ENCODE measurements around the gene GNE. TPM values are rescaled to one million over a fixed set of nuclear protein-coding genes. Genes with fewer than 3 reads are reported as not detected.

The GNE gene
- total and polyA plus RNA-seq, 2 experiments from 2014 or later = 2.2 to 15.7 TPM

- no peak overlapping the region for H3K4me2 ChIP-seq
- no peaks in the 10 kb centered on the region for H3K9me3 Mint-ChIP-seq
- H3K9me2 ChIP-seq (ENCODE audit: insufficient read depth) = no peaks in the 10 kb centered on the region
- TF ChIP-seq STAT1 (IDR thresholded peaks at IDR 0.05; ENCODE audit: unreplicated experiment) (no peak), CREB1 (CRISPR knock-in tag; IDR thresholded peaks at IDR 0.05; ENCODE audit: low read depth) (no peak), CTCF (conservative IDR thresholded peaks at IDR 0.05; ENCODE audit: low read depth in 2 of 2) (no peak), POLR2AphosphoS5 (IDR thresholded peaks at IDR 0.05; ENCODE audit: low read depth) (no peak), EZH2 (IDR thresholded peaks at IDR 0.05; ENCODE audit: low read depth, unreplicated experiment) (no peak), ZNF331 (CRISPR knock-in tag; IDR thresholded peaks at IDR 0.05; ENCODE audit: low read depth) (no peak), ETS1 (IDR thresholded peaks at IDR 0.05) (no peak), NANOG (IDR thresholded peaks at IDR 0.05; ENCODE audit: borderline replicate concordance) (no peak), ZNF462 (CRISPR knock-in tag; IDR thresholded peaks at IDR 0.05) (no peak), ZNF114 (CRISPR knock-in tag; IDR thresholded peaks at IDR 0.05) (no peak), REST (IDR thresholded peaks at IDR 0.05; ENCODE audit: unreplicated experiment) (no peak), JUNB (IDR thresholded peaks at IDR 0.05; ENCODE audit: unreplicated experiment) (no peak), EZH2phosphoT487 (IDR thresholded peaks at IDR 0.05; ENCODE audit: unreplicated experiment) (no peak)
- no peaks in the 10 kb centered on the region for H3F3A ChIP-seq (replicated peaks; ENCODE audit: low read depth)
- peaks cover 6% of the 10 kb centered on the region; the same call in 2 of the 3 replicates for H3K36me3 Mint-ChIP-seq (ENCODE audit: low read depth)
- H2AFZ ChIP-seq = no peak overlapping the region
- H3K4me3 Mint-ChIP-seq = no peak overlapping the region
- no peak overlapping the region for H3K4me3 ChIP-seq
- H3K79me2 ChIP-seq (replicated peaks; ENCODE audit: insufficient read depth) = peaks cover 6% of the 10 kb centered on the region
- ATAC-seq (no peak), DNase-seq (ENCODE audit: low spot score) (no peak)
- no peak overlapping the region for H3K27ac ChIP-seq (ENCODE audit: low read depth)
- H3K4me1 ChIP-seq (ENCODE audit: insufficient read depth) = no peaks in the 10 kb centered on the region
- no peaks in the 10 kb centered on the region; the same call in 1 of the 2 replicates for H3K36me3 ChIP-seq (ENCODE audit: insufficient read depth)
- no peaks in the 10 kb centered on the region for H3K27me3 ChIP-seq (ENCODE audit: insufficient read depth)
- H4K20me1 ChIP-seq (replicated peaks; ENCODE audit: insufficient read depth) = peaks cover 9% of the 10 kb centered on the region
- no peaks in the 10 kb centered on the region for H3K4me1 Mint-ChIP-seq
- H3K27ac Mint-ChIP-seq = no peak overlapping the region
- no peaks in the 10 kb centered on the region for H3K27me3 Mint-ChIP-seq (ENCODE audit: insufficient read depth, low read depth, poor library complexity)
Observed at GRCh38 chr9:36249189-36249588, 9.1 kb downstream of the GNE start.

All from GM23338 (cell line).